AG09309 (cell line): ENCODE results near the gene GP2.
"Not testable (repeated sequence)": the region's sequence is repeated elsewhere in the genome, so short reads cannot be mapped to it uniquely, and the experiment has no call there.

Source experiments
- DNase-seq: peaks from one replicate; pipeline ENCODE4 v3.0.0-alpha.2; 2010; ENCODE audit warnings: low read depth
- H3K4me3 ChIP-seq: 2 replicates; pipeline ENCODE4 v1.5.1; 2011; ENCODE audit warnings: mild to moderate bottlenecking, low read depth, low read length, moderate library complexity; ENCODE audit not compliant: control insufficient read depth
- TF ChIP-seq, protein P1 (sequence below): IDR thresholded peaks from 2 replicates; pipeline ENCODE4 v1.5.1; 2011; ENCODE audit warnings: mild to moderate bottlenecking, low read depth, low read length, inconsistent platforms; ENCODE audit not compliant: insufficient read depth, control insufficient read depth; ENCODE audit errors: missing control alignments

The GP2 gene

DNA sequence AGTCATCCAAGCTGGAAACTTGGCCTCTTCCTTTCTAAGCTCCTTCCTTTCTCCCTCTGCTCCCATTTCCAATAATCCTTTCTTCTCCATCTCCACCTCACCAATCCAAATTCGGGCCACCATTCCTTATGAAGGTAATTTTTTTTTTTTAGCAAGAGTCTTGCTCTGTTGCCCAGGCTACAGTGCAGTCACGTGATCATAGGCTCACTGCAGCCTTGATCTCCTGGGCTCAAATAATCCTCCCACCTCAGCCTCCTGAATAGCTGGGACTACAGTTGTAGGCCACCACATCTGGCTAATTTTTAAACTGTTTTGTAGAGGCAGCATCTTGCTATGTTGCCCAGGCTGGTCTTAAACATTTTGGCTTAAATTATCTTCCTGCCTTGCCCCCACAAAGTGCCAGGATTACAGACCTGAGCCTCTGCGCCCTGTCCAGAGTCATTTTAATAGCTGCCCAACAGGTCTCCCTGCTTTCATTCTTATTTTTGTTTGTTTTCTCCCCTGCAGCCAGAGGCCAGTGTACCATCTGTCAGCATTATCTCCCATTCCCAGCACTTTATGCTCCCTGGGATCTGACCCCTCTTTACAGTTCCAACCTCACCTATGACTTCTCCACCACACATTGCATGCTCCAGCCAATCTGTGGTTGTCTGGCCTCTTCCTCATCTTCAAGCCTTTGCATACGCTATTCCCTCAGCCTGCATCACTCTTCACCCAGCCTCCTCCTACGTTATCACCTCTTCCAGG is 2.3 kb upstream of the GP2 start:
- TF ChIP-seq, protein P1, sequence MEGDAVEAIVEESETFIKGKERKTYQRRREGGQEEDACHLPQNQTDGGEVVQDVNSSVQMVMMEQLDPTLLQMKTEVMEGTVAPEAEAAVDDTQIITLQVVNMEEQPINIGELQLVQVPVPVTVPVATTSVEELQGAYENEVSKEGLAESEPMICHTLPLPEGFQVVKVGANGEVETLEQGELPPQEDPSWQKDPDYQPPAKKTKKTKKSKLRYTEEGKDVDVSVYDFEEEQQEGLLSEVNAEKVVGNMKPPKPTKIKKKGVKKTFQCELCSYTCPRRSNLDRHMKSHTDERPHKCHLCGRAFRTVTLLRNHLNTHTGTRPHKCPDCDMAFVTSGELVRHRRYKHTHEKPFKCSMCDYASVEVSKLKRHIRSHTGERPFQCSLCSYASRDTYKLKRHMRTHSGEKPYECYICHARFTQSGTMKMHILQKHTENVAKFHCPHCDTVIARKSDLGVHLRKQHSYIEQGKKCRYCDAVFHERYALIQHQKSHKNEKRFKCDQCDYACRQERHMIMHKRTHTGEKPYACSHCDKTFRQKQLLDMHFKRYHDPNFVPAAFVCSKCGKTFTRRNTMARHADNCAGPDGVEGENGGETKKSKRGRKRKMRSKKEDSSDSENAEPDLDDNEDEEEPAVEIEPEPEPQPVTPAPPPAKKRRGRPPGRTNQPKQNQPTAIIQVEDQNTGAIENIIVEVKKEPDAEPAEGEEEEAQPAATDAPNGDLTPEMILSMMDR = no peak
- no peak overlapping the region for H3K4me3 ChIP-seq
- no peak for DNase-seq

DNA sequence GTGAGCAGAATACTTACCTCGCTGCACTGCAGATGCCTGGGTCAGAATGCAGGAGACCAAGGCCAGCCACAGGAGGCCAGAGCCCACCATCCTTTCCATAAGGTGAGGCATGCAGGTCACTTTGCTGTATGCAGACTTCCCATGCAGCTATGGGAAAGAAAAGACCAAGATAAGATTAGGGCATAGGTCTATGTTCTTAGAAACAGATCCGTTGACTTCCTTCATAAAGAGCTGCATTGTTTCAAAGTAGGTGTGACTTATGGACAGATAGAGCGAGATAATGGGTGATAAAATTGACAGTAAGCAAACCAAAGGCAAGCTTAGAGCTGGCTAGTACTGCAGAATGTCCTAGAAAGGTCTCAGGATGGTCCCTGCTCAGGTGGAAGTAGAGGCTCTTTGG is 992 bp downstream of the GP2 start:
- DNase-seq = no peak
- TF ChIP-seq, protein P1 = no peak
- H3K4me3 ChIP-seq = no peak overlapping the region

DNA sequence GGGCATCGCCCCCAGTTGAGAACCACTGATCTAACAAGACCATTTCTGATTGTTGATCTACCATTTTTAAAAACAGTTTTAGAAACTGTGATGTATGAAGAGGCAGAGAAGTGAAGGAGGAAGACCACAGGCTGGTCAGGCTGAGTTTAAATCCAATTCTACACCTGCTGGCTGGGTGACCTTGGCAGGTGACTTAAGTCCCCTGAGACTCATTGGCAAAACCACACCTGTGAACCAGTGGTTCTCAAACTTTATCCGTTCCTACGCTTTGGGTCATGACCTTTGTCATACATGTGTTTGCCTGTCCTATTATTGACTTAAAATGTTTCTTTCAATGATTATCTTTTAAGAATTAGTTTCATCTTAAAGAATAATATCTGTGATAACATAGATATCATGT is 2.3 kb downstream of the GP2 start:
- TF ChIP-seq, protein P1 = no peak
- no peak overlapping the region for H3K4me3 ChIP-seq
- no peak for DNase-seq

DNA sequence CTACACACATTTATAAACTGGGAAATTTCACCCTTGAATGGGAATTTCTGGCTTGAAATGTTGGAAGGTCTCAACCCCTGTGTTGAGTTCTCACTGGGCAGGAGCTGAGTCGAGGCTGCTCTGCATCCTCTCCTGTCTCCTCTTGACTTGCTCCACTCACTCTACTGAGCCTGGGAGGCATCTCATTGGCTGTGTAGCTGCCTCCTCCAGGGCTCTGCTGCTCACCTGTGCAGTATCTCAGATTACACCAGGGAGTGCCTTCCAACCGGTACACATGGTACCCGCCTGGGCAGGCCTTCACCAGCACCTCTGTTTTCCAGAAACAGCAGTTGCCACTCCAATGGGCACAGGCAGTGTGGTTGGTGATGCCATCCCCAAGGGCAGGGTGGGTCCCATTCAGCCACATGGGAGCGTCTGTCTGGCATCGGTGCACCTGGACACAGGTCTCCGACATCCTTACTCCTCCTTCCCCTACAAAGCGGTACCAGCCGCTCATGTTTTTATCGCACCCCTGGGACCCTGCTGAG is 3.7 kb downstream of the GP2 start:
- DNase-seq = no peak

DNA sequence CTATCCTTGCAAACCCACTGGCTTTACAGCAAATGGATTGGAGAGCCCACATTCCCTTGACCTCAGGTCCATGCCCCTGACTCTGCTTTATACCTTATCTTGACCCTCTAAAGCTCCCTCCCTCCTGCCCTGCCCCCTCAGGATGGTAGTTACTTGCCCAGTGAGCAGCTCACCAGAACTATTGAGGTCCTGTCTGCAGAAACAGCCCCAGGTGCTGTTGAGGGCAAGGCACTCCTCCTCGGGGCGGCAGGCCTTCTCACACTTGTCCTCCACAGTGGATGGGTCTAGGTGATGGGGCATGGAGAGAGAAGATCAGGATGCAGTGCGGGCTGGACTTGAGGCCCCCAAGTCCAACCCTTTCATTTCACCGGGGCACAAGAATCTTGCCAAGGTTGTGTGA is 4.6 kb downstream of the GP2 start:
- TF ChIP-seq, protein P1 = no peak
- no peak overlapping the region for H3K4me3 ChIP-seq
- DNase-seq = no peak

More for the DNA sequence above, 3.7 kb downstream of the GP2 start:
- no peak overlapping the region for H3K4me3 ChIP-seq
- TF ChIP-seq, protein P1 = no peak

DNA sequence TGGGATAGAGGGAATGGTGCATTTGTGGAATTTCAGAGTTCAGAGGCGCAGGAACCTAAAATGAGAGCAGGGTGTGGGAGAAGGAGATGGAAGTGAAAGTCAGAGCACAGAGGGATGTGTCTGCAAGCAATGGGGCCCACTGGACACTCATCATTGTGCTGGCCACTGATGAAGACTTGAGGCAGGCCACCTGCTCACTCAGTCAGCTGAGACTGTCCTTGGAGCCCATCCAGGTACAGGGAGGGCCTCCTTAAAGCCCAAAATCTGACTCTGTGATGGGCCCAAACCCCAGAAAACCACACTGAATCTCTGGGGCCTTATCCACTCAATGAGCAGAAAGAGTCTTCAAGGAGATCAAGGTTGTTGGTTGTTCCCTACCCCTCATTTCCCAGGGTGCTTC is 5.6 kb downstream of the GP2 start:
- DNase-seq = no peak

DNA sequence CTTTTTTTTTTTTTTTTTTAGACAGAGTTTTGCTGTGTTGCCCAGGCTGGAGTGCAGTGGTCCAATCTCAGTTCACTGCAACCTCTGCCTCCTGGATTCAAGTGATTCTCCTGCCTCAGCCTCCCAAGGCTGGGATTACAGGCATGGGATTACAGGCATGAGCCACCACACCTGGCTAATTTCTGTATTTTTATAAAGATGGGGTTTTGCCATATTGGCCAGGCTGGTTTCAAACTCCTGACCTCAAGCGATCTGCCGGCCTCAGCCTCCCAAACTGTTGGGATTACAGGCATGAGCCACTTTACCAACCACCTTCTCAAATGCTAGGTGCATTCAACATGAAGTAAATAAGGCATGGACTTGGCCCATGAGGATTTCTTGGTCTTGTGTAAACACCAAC is 6.3 kb downstream of the GP2 start:
- not testable (repeated sequence) for H3K4me3 ChIP-seq, DNase-seq

More for the DNA sequence above, 5.6 kb downstream of the GP2 start:
- TF ChIP-seq, protein P1 = no peak
- H3K4me3 ChIP-seq = no peak overlapping the region
